IMR-90 (cell line): ENCODE data around the gene ERCC8. TPM values are rescaled to one million over a fixed set of nuclear protein-coding genes. Genes with fewer than 3 reads are reported as not detected.

ENCODE experiments used
- ATAC-seq: fragments of 200-7000 bp; cut with Tn5 transposase; 2 replicates; pipeline ENCODE4 v1.9.1; 2020; ENCODE audit warnings: low read depth, mild to moderate bottlenecking, moderate library complexity
- BruUV-seq: library from RNA; stranded (reverse); fragments of 400-500 nt; replicated peaks from 2 replicates; lab custom pipeline; 2021; lab: Mats Ljungman, UMichigan
- CTCF ChIA-PET: fragments of 300-600 bp; formaldehyde crosslinking; extraction: SDS; loops from one replicate; lab custom pipeline; 2021; ENCODE audit warnings: antibody characterized with exemption; lab: Yijun Ruan, JAX
- POLR2A ChIA-PET: fragments of 300-600 bp; sonication (Branson Sonifier 250); formaldehyde crosslinking; loops from one replicate; lab custom pipeline; 2022; ENCODE audit warnings: antibody characterized with exemption; ENCODE audit not compliant: unreplicated experiment; lab: Charles Lee
- DNase-seq: peaks from one replicate; pipeline ENCODE4 v3.0.0; 2013
- H2AFZ ChIP-seq: replicated peaks from 2 replicates; pipeline ENCODE3; 2013; ENCODE audit warnings: low read length, mild to moderate bottlenecking; ENCODE audit not compliant: poor library complexity
- H2AK5ac ChIP-seq: 2 replicates; pipeline ENCODE4 v1.6.1; 2013; ENCODE audit warnings: low read depth, low read length, inconsistent platforms
- H2AK9ac ChIP-seq: replicated peaks from 2 replicates; pipeline ENCODE3; 2013; ENCODE audit warnings: mild to moderate bottlenecking, low read depth, low read length, moderate library complexity; ENCODE audit not compliant: poor library complexity
- H2BK120ac ChIP-seq: 2 replicates; pipeline ENCODE4 v1.6.1; 2013; ENCODE audit warnings: low read depth, low read length, inconsistent platforms
- H2BK15ac ChIP-seq: 3 replicates; pipeline ENCODE4 v1.6.1; 2013; ENCODE audit warnings: low read depth, low read length, inconsistent platforms
- H2BK20ac ChIP-seq: 2 replicates; pipeline ENCODE4 v1.6.1; 2013; ENCODE audit warnings: low read depth, mild to moderate bottlenecking, inconsistent platforms, low read length, moderate library complexity
- H2BK5ac ChIP-seq: 2 replicates; pipeline ENCODE4 v1.6.1; 2013; ENCODE audit warnings: mild to moderate bottlenecking, low read depth, low read length, inconsistent platforms; ENCODE audit not compliant: poor library complexity, severe bottlenecking
- H3K14ac ChIP-seq: replicated peaks from 2 replicates; pipeline ENCODE4 v1.6.1; 2013; ENCODE audit warnings: low read depth, low read length, inconsistent platforms
- H3K18ac ChIP-seq: 2 replicates; pipeline ENCODE4 v1.6.1; 2013; ENCODE audit warnings: low read depth, low read length, control low read depth
- H3K23ac ChIP-seq: 2 replicates; pipeline ENCODE4 v1.6.1; 2013; ENCODE audit warnings: low read depth, low read length, inconsistent platforms
- H3K27ac ChIP-seq: 2 replicates; pipeline ENCODE4 v1.5.1; 2013; ENCODE audit warnings: mild to moderate bottlenecking, control low read depth, low read length; ENCODE audit not compliant: insufficient read depth
- H3K27me3 ChIP-seq: 2 replicates; pipeline ENCODE4 v1.6.1; 2013; ENCODE audit warnings: low read length; ENCODE audit not compliant: control insufficient read depth, insufficient read depth
- H3K36me3 ChIP-seq: 2 replicates; pipeline ENCODE4 v1.6.1; 2013; ENCODE audit warnings: low read length, mixed read lengths; ENCODE audit not compliant: control insufficient read depth, insufficient read depth
- H3K4ac ChIP-seq: 2 replicates; pipeline ENCODE4 v1.6.1; 2013; ENCODE audit warnings: low read depth, low read length, inconsistent platforms
- H3K4me1 ChIP-seq: 2 replicates; pipeline ENCODE4 v1.6.1; 2013; ENCODE audit warnings: low read length, mixed read lengths; ENCODE audit not compliant: control insufficient read depth, insufficient read depth
- H3K4me2 ChIP-seq: 2 replicates; pipeline ENCODE4 v1.6.1; 2013; ENCODE audit warnings: low read depth, mild to moderate bottlenecking, control low read depth, low read length, moderate library complexity
- H3K4me3 ChIP-seq: 2 replicates; pipeline ENCODE4 v1.5.1; 2013; ENCODE audit warnings: low read depth, mild to moderate bottlenecking, control low read depth, low read length, moderate library complexity; ENCODE audit not compliant: insufficient read depth
- H3K56ac ChIP-seq: 2 replicates; pipeline ENCODE4 v1.6.1; 2013; ENCODE audit warnings: low read length, inconsistent platforms; ENCODE audit not compliant: insufficient read depth; ENCODE audit errors: extremely low read depth
- H3K79me1 ChIP-seq, 2 experiments: 2 replicates each; pipeline ENCODE4 v1.6.1; 2013; ENCODE audit warnings: low read length in 2 of 2, inconsistent platforms in 1 of 2, low read depth in 1 of 2
- H3K9ac ChIP-seq: 2 replicates; pipeline ENCODE4 v1.6.1; 2013; ENCODE audit warnings: low read depth, low read length, control low read depth
- H3K9me1 ChIP-seq: 2 replicates; pipeline ENCODE4 v1.6.1; 2013; ENCODE audit warnings: low read length, inconsistent platforms; ENCODE audit not compliant: insufficient read depth
- H3K9me3 ChIP-seq: 2 replicates; pipeline ENCODE4 v1.6.1; 2013; ENCODE audit warnings: low read length; ENCODE audit not compliant: control insufficient read depth, insufficient read depth
- H4K20me1 ChIP-seq: 2 replicates; pipeline ENCODE4 v1.6.1; 2013; ENCODE audit warnings: low read length, inconsistent platforms; ENCODE audit not compliant: insufficient read depth
- H4K5ac ChIP-seq: 2 replicates; pipeline ENCODE4 v1.6.1; 2013; ENCODE audit warnings: mild to moderate bottlenecking, low read depth, low read length, control low read depth
- H4K8ac ChIP-seq, 2 experiments: 2 replicates each; pipeline ENCODE4 v1.6.1; 2013; ENCODE audit warnings: low read depth in 2 of 2, low read length in 2 of 2, control low read depth in 1 of 2, inconsistent platforms in 1 of 2
- H4K91ac ChIP-seq: 2 replicates; pipeline ENCODE4 v1.6.1; 2013; ENCODE audit warnings: low read depth, low read length, inconsistent platforms; ENCODE audit not compliant: insufficient read depth
- BHLHE40 ChIP-seq: fragments of 150-350 bp; IDR thresholded peaks from 2 replicates; pipeline ENCODE4 v1.6.1; 2016; ENCODE audit warnings: mild to moderate bottlenecking, low read depth, low read length
- MAFK ChIP-seq: IDR thresholded peaks from 2 replicates; pipeline ENCODE4 v1.6.1; 2012; ENCODE audit warnings: low read depth, low read length, improper control_type of control experiment
- RCOR1 ChIP-seq: IDR thresholded peaks from 2 replicates; pipeline ENCODE4 v1.6.1; 2012; ENCODE audit warnings: mild to moderate bottlenecking, low read length, improper control_type of control experiment; ENCODE audit not compliant: insufficient replicate concordance
- WGBS, 2 experiments: methylation state at CpG; one replicate each; pipeline versions ENCODE4 v1.1.5 to v1.1.7; 2013; ENCODE audit warnings: missing lambda C conversion rate in 2 of 2; ENCODE audit not compliant: insufficient read length in 1 of 2; ENCODE audit errors: extremely low coverage in 2 of 2; 5-methylcytosine and 5-hydroxymethylcytosine counted together
- dilution Hi-C: fragments of 300-500 bp; cut with HindIII; formaldehyde crosslinking; loops from one replicate; pipeline ENCODE4 v1.14.3; 2018; ENCODE audit warnings: low sequenced_read_pairs; ENCODE audit not compliant: unreplicated experiment
- in situ Hi-C: fragments of 300-500 bp; cut with MboI; formaldehyde crosslinking; loops from 3 replicates; pipeline ENCODE4 v1.14.3; 2019; ENCODE audit warnings: low sequenced_read_pairs, inconsistent platforms, mixed read lengths
- intact Hi-C: fragments of 100-400 bp; cut with micrococcal nuclease; formaldehyde crosslinking; loops from 2 replicates; pipeline ENCODE4 v1.10.0; 2022
- polyA plus RNA-seq, 3 experiments: library from polyadenylated mRNA; depleted of rRNA; stranded (reverse); fragments of >200 nt; gene quantifications; 2 replicates each; pipeline ENCODE4 v1.2.3, GENCODE V29; 2012; ENCODE audit warnings: low replicate concordance in 1 of 3
- total RNA-seq: library from RNA; depleted of rRNA; stranded (reverse); fragments of >200 nt; gene quantifications from 2 replicates; pipeline ENCODE4 v1.2.3, GENCODE V29; 2012

ERCC8 gene
- total and polyA plus RNA-seq, 2 of the 4 experiments (the other 2 are of a cell fraction), result 12.6 to 29.2 TPM

DNA sequence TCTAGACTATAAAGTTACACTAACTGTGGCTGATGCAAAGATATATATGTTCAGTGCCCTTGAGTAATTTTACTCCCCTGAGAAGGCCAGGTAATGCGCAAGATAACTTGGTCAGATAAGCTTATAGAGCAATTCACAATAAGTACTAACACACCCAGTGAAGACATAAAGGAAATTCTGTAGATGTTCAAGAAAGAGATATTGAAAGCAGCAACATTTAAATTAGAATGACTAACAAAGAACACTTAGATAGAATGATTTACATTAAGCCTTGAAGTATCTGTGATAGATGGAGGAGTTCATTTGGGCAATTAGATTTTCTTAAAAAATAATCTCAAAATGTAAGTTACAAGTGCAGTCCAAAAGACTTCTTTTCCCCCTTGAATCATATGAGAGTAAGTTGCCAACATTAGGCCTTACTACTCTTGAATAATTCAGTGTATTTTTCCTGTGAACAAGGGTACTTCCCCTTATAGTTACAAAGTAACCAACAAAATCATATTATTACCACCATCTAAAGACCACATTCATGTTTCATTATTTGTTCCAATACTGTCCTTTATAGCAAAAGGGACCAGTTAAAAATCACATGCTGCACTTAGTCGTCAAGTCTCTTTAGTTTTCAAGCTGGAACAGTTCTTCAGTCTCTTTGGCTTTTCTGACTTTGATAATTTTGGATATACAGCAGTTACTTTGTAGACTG is 56.4 kb downstream of the ERCC8 start:
- no peak overlapping the region for H4K8ac ChIP-seq
- H3K4me1 ChIP-seq, result no peaks in the 10 kb centered on the region
- intact Hi-C loops, result no loop called here
- no peak overlapping the region for H3K14ac ChIP-seq
- H3K36me3 ChIP-seq, result no peaks in the 10 kb centered on the region
- H2AK9ac ChIP-seq, result no peak overlapping the region
- H2BK120ac ChIP-seq, result no peak overlapping the region
- ATAC-seq, result no peak
- H4K91ac ChIP-seq, result no peak overlapping the region
- WGBS, 2 experiments, result no CpG with 5 or more reads among the region's 2 CpGs
- no peak overlapping the region for H3K4me2 ChIP-seq
- DNase-seq, result no peak
- dilution Hi-C loops, result no loop called here
- no TSS peak for BruUV-seq
- TF ChIP-seq BHLHE40, result no peak
- TF ChIP-seq RCOR1, result no peak
- no peak for TF ChIP-seq MAFK
- no peak overlapping the region for H2BK15ac ChIP-seq
- H3K56ac ChIP-seq, result no peak overlapping the region
- H3K9me3 ChIP-seq, result no peaks in the 10 kb centered on the region
- no peak overlapping the region for H3K9ac ChIP-seq
- H3K27ac ChIP-seq, result no peak overlapping the region
- H3K18ac ChIP-seq, result no peak overlapping the region
- H3K79me1 ChIP-seq, result no peaks in the 10 kb centered on the region
- H2AFZ ChIP-seq, result no peak overlapping the region
- no peaks in the 10 kb centered on the region for H3K9me1 ChIP-seq
- no peak overlapping the region for H3K4me3 ChIP-seq
- no peak overlapping the region for H3K4ac ChIP-seq
- in situ Hi-C loops, result no loop called here
- no peak overlapping the region for H2AK5ac ChIP-seq
- no peak overlapping the region for H2BK5ac ChIP-seq
- H3K23ac ChIP-seq, result no peak overlapping the region
- no peaks in the 10 kb centered on the region for H3K27me3 ChIP-seq
- no peak overlapping the region for H4K5ac ChIP-seq
- no peaks in the 10 kb centered on the region for H4K20me1 ChIP-seq
- POLR2A ChIA-PET, result no interaction called here
- no peak overlapping the region for H2BK20ac ChIP-seq
- CTCF ChIA-PET, result no interaction called here
